A549 (cell line): Measurements from ENCODE around the gene FBXO22. TPM values are rescaled to one million over a fixed set of nuclear protein-coding genes. Genes with fewer than 3 reads are reported as not detected.

Experiments
- ATAC-seq, 2 experiments: fragments of 200-7000 bp in 1 of 2; fragments of >200 bp in 1 of 2; cut with Nextera tagmentation in 1 of 2; cut with Tn5 transposase in 1 of 2; 3 replicates each; pipeline versions ENCODE4 v1.8.0 to v1.9.1; 2018 to 2020; ENCODE audit warnings: mild to moderate bottlenecking in 1 of 2, moderate library complexity in 1 of 2
- CTCF ChIA-PET: fragments of 300-600 bp; sonication (Branson Sonifier 250); formaldehyde crosslinking; extraction: SDS; loops from one replicate; lab custom pipeline; 2021; ENCODE audit warnings: antibody characterized with exemption, inconsistent platforms; lab: Yijun Ruan, JAX
- POLR2A ChIA-PET: fragments of 350-600 bp; formaldehyde crosslinking; extraction: SDS; loops from one replicate; lab custom pipeline; 2021; ENCODE audit warnings: antibody characterized with exemption, inconsistent platforms; lab: Yijun Ruan, JAX
- DNase-seq, 2 experiments: peaks; one replicate each; pipeline versions ENCODE4 v3.0.0 to v3.0.0-alpha.2; 2011 to 2016; ENCODE audit warnings: low read depth in 1 of 2, low spot score in 1 of 2
- FAIRE-seq: peaks from 2 replicates; lab custom pipeline; 2011; peaks lifted over from hg19 to GRCh38; lab: Jason Lieb, UNC
- H3K27ac ChIP-seq, 2 experiments: fragments of >200 bp; sonication (Bioruptor Twin); formaldehyde crosslinking; 3 replicates each; pipeline ENCODE4 v1.5.1; 2016 to 2017
- H3K4me1 ChIP-seq: fragments of >200 bp; sonication (Bioruptor Twin); formaldehyde crosslinking; 3 replicates; pipeline ENCODE4 v1.6.1; 2016
- H3K4me2 ChIP-seq: fragments of >200 bp; sonication (Bioruptor Twin); formaldehyde crosslinking; 3 replicates; pipeline ENCODE4 v1.6.1; 2016
- H3K4me3 ChIP-seq: fragments of >200 bp; sonication (Bioruptor Twin); formaldehyde crosslinking; 3 replicates; pipeline ENCODE4 v1.5.1; 2016
- H3K9me3 ChIP-seq: fragments of >200 bp; sonication (Bioruptor Twin); formaldehyde crosslinking; 3 replicates; pipeline ENCODE4 v1.6.1; 2016
- BCL3 ChIP-seq: fragments of >200 bp; sonication (Bioruptor Twin); formaldehyde crosslinking; IDR thresholded peaks from 3 replicates; pipeline ENCODE4 v1.6.1; 2016
- CBX2 ChIP-seq: fragments of 200-600 bp; sonication (generic); IDR thresholded peaks from 2 replicates; pipeline ENCODE4 v1.6.1; 2016; ENCODE audit warnings: low read depth, mild to moderate bottlenecking, borderline replicate concordance
- CBX8 ChIP-seq: fragments of 200-600 bp; sonication (generic); IDR thresholded peaks from 2 replicates; pipeline ENCODE4 v1.6.1; 2016
- CHD4 ChIP-seq: fragments of 200-600 bp; sonication (generic); IDR thresholded peaks from 2 replicates; pipeline ENCODE4 v1.6.1; 2016; ENCODE audit warnings: antibody characterized with exemption, mild to moderate bottlenecking, borderline replicate concordance
- EHF ChIP-seq: fragments of 250-450 bp; sonication (Bioruptor Pico); IDR thresholded peaks from 2 replicates; pipeline ENCODE4 v1.5.0; 2020; ENCODE audit warnings: mild to moderate bottlenecking
- EP300 ChIP-seq, 2 experiments: fragments of >200 bp; sonication (Bioruptor Twin); formaldehyde crosslinking; IDR thresholded peaks; 2 replicates in 1 of 2; 3 replicates in 1 of 2; pipeline ENCODE4 v1.6.1; 2016 to 2017
- FOSB ChIP-seq: fragments of 250-450 bp; sonication (Bioruptor Pico); IDR thresholded peaks from 2 replicates; pipeline ENCODE4 v1.5.0; 2020; ENCODE audit warnings: mild to moderate bottlenecking, moderate library complexity
- HOXB5 ChIP-seq: fragments of 250-450 bp; sonication (Bioruptor Pico); IDR thresholded peaks from 2 replicates; pipeline ENCODE4 v1.5.0; 2020; ENCODE audit warnings: mild to moderate bottlenecking, moderate library complexity
- JUN ChIP-seq, 2 experiments: fragments of >200 bp; sonication (Bioruptor Twin); formaldehyde crosslinking; IDR thresholded peaks; 2 replicates in 1 of 2; 3 replicates in 1 of 2; pipeline ENCODE4 v1.6.1; 2016 to 2017
- MAFK ChIP-seq: fragments of 450-650 bp; IDR thresholded peaks from 2 replicates; pipeline ENCODE4 v1.6.1; 2014; ENCODE audit not compliant: partially characterized antibody
- PHF8 ChIP-seq: fragments of 200-600 bp; sonication (generic); IDR thresholded peaks from 2 replicates; pipeline ENCODE4 v1.6.1; 2016; ENCODE audit warnings: low read depth, mild to moderate bottlenecking, antibody characterized with exemption, moderate library complexity, borderline replicate concordance
- POLR2A ChIP-seq: IDR thresholded peaks from 2 replicates; pipeline ENCODE4 v1.6.1; 2012; ENCODE audit warnings: mild to moderate bottlenecking, low read length
- RAD21 ChIP-seq, 2 experiments: fragments of >200 bp in 1 of 2; sonication (Bioruptor Twin) in 1 of 2; formaldehyde crosslinking in 1 of 2; IDR thresholded peaks in 1 of 2; conservative IDR thresholded peaks in 1 of 2; 2 replicates in 1 of 2; 3 replicates in 1 of 2; pipeline ENCODE4 v1.6.1; 2012 to 2018; ENCODE audit warnings: inconsistent platforms in 1 of 2
- RARB ChIP-seq: fragments of 250-450 bp; sonication (Bioruptor Pico); IDR thresholded peaks from 2 replicates; pipeline ENCODE4 v1.8.0; 2021; ENCODE audit warnings: mild to moderate bottlenecking, moderate library complexity
- RCOR1 ChIP-seq: fragments of 150-350 bp; IDR thresholded peaks from 2 replicates; pipeline ENCODE4 v1.6.1; 2014; ENCODE audit warnings: antibody characterized with exemption, low read length, low read depth
- SMC3 ChIP-seq: fragments of >200 bp; sonication (Bioruptor Twin); formaldehyde crosslinking; IDR thresholded peaks from 3 replicates; pipeline ENCODE4 v1.6.1; 2018; ENCODE audit warnings: inconsistent platforms
- TP53 ChIP-seq: fragments of 250-450 bp; sonication (Bioruptor Pico); IDR thresholded peaks from 2 replicates; pipeline ENCODE4 v1.5.0; 2021; ENCODE audit warnings: mild to moderate bottlenecking, moderate library complexity
- ZNF302 ChIP-seq: fragments of 250-450 bp; sonication (Bioruptor Pico); IDR thresholded peaks from 2 replicates; pipeline ENCODE4 v1.9.0; 2021; ENCODE audit warnings: inconsistent platforms, mild to moderate bottlenecking, moderate library complexity
- WGBS: methylation state at CpG from one replicate; pipeline ENCODE4 v1.1.6; 2017; ENCODE audit errors: missing lambda C conversion rate; 5-methylcytosine and 5-hydroxymethylcytosine counted together
- polyA plus RNA-seq, 4 experiments: library from polyadenylated mRNA; depleted of rRNA in 3 of 4; stranded (reverse); fragments of >200 nt; fragmentation: RNase III in 1 of 4; extraction: RNeasy Plus Mini Kit Qiagen cat#74134 plus additional on column Dnase treatment in 1 of 4; gene quantifications; 2 replicates in 3 of 4; 3 replicates in 1 of 4; pipeline ENCODE4 v1.2.3, GENCODE V29; 2011 to 2017
- TF ChIP-seq, protein P1 (sequence below): IDR thresholded peaks from 2 replicates; pipeline ENCODE4 v1.6.1; 2012
- TF ChIP-seq, protein P2 (sequence below): IDR thresholded peaks from 2 replicates; pipeline ENCODE4 v1.6.1; 2012
- TF ChIP-seq, protein P3 (sequence below): fragments of >200 bp; sonication (Bioruptor Twin); formaldehyde crosslinking; IDR thresholded peaks from 3 replicates; pipeline ENCODE4 v1.5.1; 2016

Gene FBXO22
- polyA plus RNA-seq, 2 of the 4 experiments (the other 2 are of a cell fraction): 75.1 to 133 TPM

GRCh38 chr15:75916978-75917377 lies 13.3 kb downstream of the FBXO22 start:
- POLR2A ChIA-PET: no interaction called here

DNA sequence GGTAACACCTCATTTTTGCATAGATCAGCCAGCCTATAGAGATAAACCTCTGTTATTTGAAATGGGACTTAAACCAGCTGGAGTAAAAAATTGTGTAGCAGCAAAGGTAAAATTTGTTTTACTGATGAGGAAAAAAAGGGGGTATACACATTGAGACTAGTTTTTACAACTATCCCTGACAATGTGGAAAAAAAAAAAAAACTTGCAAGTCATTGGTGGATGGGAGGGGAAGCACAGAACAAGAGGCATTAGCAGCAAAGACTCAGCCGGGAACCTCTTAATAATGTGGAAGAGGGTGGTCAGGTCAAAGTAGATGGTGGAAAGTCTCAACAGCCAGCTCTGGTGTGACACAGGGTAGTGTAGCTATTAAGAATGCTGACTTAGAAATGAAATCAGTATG lies 14.5 kb downstream of the FBXO22 start:
- TF ChIP-seq POLR2A (no peak), FOSB (CRISPR knock-in tag) (no peak), JUN (IDR thresholded peaks at IDR 0.05) (no peak)
- TF ChIP-seq, all 56 proteins: peak for 0
- DNase-seq (no peak), ATAC-seq (no peak), FAIRE-seq (no peak)
- no peak overlapping the region for H3K4me3 ChIP-seq
- ChIA-PET CTCF (interaction anchor here (1.8 to 6.6 kb wide), 2 partner anchors 10 to 12 kb away, joined by 7 to 55 read pairs; no protein-coding TSS in a partner anchor), POLR2A (no interaction called here)
- no peaks in the 10 kb centered on the region for H3K9me3 ChIP-seq
- H3K4me2 ChIP-seq: no peak overlapping the region
- WGBS: 89% methylated on average over 1 of the region's 1 CpG
- no peak overlapping the region for H3K27ac ChIP-seq
- peaks cover 11% of the 10 kb centered on the region; the same call in 2 of the 3 replicates for H3K4me1 ChIP-seq

More at GRCh38 chr15:75916978-75917377, 13.3 kb downstream of the FBXO22 start:
- DNase-seq (no peak), FAIRE-seq (peak; percentile 76), ATAC-seq (no peak)
- H3K4me2 ChIP-seq: no peak overlapping the region
- no peak overlapping the region for H3K4me3 ChIP-seq
- H3K27ac ChIP-seq: no peak overlapping the region
- TF ChIP-seq HOXB5 (CRISPR knock-in tag): no peak
- WGBS: 85% methylated on average over 1 of the region's 1 CpG
- no peaks in the 10 kb centered on the region for H3K9me3 ChIP-seq
- H3K4me1 ChIP-seq: peaks cover 4% of the 10 kb centered on the region; the same call in 2 of the 3 replicates
- CTCF ChIA-PET: interaction anchor here (0.7 to 3.9 kb wide), 2 partner anchors 12 to 19 kb away, joined by 4 to 22 read pairs; no protein-coding TSS in a partner anchor

- CTCF ChIA-PET: interaction anchor here (2.1 to 6.6 kb wide), 2 partner anchors 10 to 110 kb away, joined by 11 to 55 read pairs; no protein-coding TSS in a partner anchor
Observed at GRCh38 chr15:75920079-75920478, 16.4 kb downstream of the FBXO22 start.

DNA sequence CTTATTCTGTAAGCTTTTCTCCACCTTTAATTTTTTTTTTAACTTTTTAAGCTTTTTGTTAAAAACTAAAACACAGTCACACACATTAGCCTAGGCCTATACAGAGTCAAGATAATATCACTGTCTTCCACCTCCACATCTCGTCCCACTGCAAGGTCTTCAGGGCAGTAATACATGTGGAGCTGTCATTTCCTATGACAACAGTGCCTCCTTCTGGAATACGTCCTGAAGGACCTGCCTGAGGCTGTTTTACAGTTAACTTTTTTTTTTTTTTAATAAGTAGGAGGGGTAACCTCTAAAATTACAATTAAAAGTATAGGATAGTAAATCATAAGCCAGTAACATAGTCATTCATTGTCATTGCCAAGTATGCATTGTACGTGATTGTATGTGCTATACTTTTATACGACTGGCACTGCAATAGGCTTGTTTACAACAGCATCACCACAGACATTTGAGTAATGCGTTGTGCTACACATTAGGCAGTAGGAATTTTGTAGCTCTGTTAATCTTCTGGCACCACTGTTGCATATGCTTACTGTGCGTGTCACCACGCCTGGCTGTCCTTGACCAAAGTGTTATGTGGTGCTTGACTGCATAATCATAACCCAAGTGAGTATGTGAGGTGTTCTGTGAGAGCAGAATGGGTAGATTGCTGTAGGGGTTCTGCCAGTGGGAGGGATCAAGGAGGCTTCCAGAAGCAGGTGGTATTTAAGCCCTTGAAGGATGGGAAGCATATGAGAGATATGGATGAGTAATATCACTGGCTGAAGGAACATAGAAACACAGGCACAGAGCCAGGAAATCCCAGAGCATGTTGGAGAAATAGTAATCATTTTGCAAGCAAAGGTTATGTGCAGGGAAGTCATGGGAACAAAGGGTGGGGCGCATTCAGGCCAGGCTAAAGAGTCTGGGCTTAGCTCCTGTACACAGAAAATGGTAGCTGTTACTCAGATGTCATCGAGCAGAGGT lies 18.3 kb downstream of the FBXO22 start:
- ChIA-PET CTCF (interaction anchor here (0.5 to 6.6 kb wide), 22 partner anchors 8 to 672 kb away, joined by 3 to 55 read pairs (median 4); no protein-coding TSS in a partner anchor), POLR2A (interaction anchor here (1.3 kb wide), 1 partner anchor 18 kb away, joined by 3 read pairs; no protein-coding TSS in a partner anchor)
- H3K4me2 ChIP-seq: no peak overlapping the region

More at GRCh38 chr15:75920079-75920478, 16.4 kb downstream of the FBXO22 start:
- TF ChIP-seq EP300 (IDR thresholded peaks at IDR 0.05): no peak
- TF ChIP-seq CHD4: no peak
- H3K4me3 ChIP-seq: no peak overlapping the region
- 97% methylated on average over 1 of the region's 1 CpG for WGBS
- no peak for DNase-seq
- H3K9me3 ChIP-seq: no peaks in the 10 kb centered on the region
- no peak for FAIRE-seq
- no peak overlapping the region for H3K27ac ChIP-seq
- no peak overlapping the region for H3K4me2 ChIP-seq
- ATAC-seq: no peak
- POLR2A ChIA-PET: no interaction called here
- peaks cover 20% of the 10 kb centered on the region; the same call in 2 of the 3 replicates for H3K4me1 ChIP-seq

More for the DNA sequence above, 18.3 kb downstream of the FBXO22 start:
- H3K4me1 ChIP-seq: peaks cover 20% of the 10 kb centered on the region; the same call in 2 of the 3 replicates
- TF ChIP-seq, protein P1, sequence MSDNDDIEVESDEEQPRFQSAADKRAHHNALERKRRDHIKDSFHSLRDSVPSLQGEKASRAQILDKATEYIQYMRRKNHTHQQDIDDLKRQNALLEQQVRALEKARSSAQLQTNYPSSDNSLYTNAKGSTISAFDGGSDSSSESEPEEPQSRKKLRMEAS: no peak
- TF ChIP-seq, protein P2, sequence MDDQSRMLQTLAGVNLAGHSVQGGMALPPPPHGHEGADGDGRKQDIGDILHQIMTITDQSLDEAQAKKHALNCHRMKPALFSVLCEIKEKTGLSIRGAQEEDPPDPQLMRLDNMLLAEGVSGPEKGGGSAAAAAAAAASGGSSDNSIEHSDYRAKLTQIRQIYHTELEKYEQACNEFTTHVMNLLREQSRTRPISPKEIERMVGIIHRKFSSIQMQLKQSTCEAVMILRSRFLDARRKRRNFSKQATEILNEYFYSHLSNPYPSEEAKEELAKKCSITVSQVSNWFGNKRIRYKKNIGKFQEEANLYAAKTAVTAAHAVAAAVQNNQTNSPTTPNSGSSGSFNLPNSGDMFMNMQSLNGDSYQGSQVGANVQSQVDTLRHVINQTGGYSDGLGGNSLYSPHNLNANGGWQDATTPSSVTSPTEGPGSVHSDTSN: no peak
- TF ChIP-seq CBX8 (no peak), BCL3 (no peak), RARB (CRISPR knock-in tag) (no peak), RAD21 (conservative IDR thresholded peaks at IDR 0.05 in 1 of 2, IDR thresholded peaks at IDR 0.05 in 1 of 2) (peak; percentile 54 to 66; a peak in 4 of 5 replicates), EHF (CRISPR knock-in tag) (no peak), CBX2 (no peak), TP53 (CRISPR knock-in tag) (no peak), MAFK (no peak), ZNF302 (no peak), PHF8 (no peak), SMC3 (peak; percentile 40; the same call in 2 of the 3 replicates), RCOR1 (no peak)
- TF ChIP-seq, protein P3, sequence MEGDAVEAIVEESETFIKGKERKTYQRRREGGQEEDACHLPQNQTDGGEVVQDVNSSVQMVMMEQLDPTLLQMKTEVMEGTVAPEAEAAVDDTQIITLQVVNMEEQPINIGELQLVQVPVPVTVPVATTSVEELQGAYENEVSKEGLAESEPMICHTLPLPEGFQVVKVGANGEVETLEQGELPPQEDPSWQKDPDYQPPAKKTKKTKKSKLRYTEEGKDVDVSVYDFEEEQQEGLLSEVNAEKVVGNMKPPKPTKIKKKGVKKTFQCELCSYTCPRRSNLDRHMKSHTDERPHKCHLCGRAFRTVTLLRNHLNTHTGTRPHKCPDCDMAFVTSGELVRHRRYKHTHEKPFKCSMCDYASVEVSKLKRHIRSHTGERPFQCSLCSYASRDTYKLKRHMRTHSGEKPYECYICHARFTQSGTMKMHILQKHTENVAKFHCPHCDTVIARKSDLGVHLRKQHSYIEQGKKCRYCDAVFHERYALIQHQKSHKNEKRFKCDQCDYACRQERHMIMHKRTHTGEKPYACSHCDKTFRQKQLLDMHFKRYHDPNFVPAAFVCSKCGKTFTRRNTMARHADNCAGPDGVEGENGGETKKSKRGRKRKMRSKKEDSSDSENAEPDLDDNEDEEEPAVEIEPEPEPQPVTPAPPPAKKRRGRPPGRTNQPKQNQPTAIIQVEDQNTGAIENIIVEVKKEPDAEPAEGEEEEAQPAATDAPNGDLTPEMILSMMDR: peak; percentile 59
- DNase-seq (peak in 1 of 2 experiments; percentile 71), FAIRE-seq (no peak), ATAC-seq (peak; percentile 70 to 85)
- H3K4me3 ChIP-seq: no peak overlapping the region
- 80% methylated on average over 9 of the region's 9 CpGs for WGBS
- H3K27ac ChIP-seq: no peak overlapping the region
- no peaks in the 10 kb centered on the region for H3K9me3 ChIP-seq
